ENCODE measurements around the gene PYM1.

GRCh38 chr12:55955344-55955743, 27.6 kb upstream of the PYM1 start:
- TF ChIP-seq POLR2A (IDR thresholded peaks at IDR 0.05) = no peak
- TF ChIP-seq CTCF (IDR thresholded peaks at IDR 0.05) = no peak

Data from upper lobe of left lung (tissue), 4 donors.